ENCODE results near the gene POR.

The POR gene

GRCh38 chr7:75945297-75946168 lies 30.6 kb downstream of the POR start:
- Histone ChIP-seq H3K4me3 (ENCODE audit: severe bottlenecking) (no peak overlapping the region), H3K27ac (ENCODE audit: poor library complexity, severe bottlenecking) (no peak overlapping the region), H3K4me1 (ENCODE audit: insufficient read depth, poor library complexity, severe bottlenecking) (peaks cover 25% of the 10 kb centered on the region), H3K9me3 (ENCODE audit: severe bottlenecking) (no peaks in the 10 kb centered on the region), H3K27me3 (ENCODE audit: insufficient read depth, poor library complexity, severe bottlenecking) (no peaks in the 10 kb centered on the region), H3K36me3 (ENCODE audit: low read depth) (no peaks in the 10 kb centered on the region)
- ATAC-seq (ENCODE audit: low read depth) (peak; percentile 27; the same call in 2 of the 3 replicates), DNase-seq (ENCODE audit: low spot score) (no peak)
- TF ChIP-seq CTCF (IDR thresholded peaks at IDR 0.05; ENCODE audit: poor library complexity, severe bottlenecking), result no peak

GRCh38 chr7:75946207-75946855 lies 31.4 kb downstream of the POR start:
- DNase-seq (ENCODE audit: low spot score) (no peak), ATAC-seq (ENCODE audit: low read depth) (no peak)
- TF ChIP-seq CTCF (IDR thresholded peaks at IDR 0.05; ENCODE audit: poor library complexity, severe bottlenecking), result no peak
- H3K27ac ChIP-seq (ENCODE audit: poor library complexity, severe bottlenecking), result no peak overlapping the region
- no peak overlapping the region for H3K4me3 ChIP-seq (ENCODE audit: severe bottlenecking)
- H3K4me1 ChIP-seq (ENCODE audit: insufficient read depth, poor library complexity, severe bottlenecking), result peaks cover 25% of the 10 kb centered on the region
- H3K9me3 ChIP-seq (ENCODE audit: severe bottlenecking), result no peaks in the 10 kb centered on the region
- no peaks in the 10 kb centered on the region for H3K27me3 ChIP-seq (ENCODE audit: insufficient read depth, poor library complexity, severe bottlenecking)
- no peaks in the 10 kb centered on the region for H3K36me3 ChIP-seq (ENCODE audit: low read depth)

GRCh38 chr7:75948179-75948578 lies 33.2 kb downstream of the POR start:
- H3K4me3 ChIP-seq (ENCODE audit: severe bottlenecking), result no peak overlapping the region
- DNase-seq (ENCODE audit: low spot score) (no peak), ATAC-seq (ENCODE audit: low read depth) (no peak)
- no peaks in the 10 kb centered on the region for H3K36me3 ChIP-seq (ENCODE audit: low read depth)
- H3K9me3 ChIP-seq (ENCODE audit: severe bottlenecking), result no peaks in the 10 kb centered on the region
- no peak for TF ChIP-seq CTCF (IDR thresholded peaks at IDR 0.05; ENCODE audit: poor library complexity, severe bottlenecking)
- peaks cover 25% of the 10 kb centered on the region for H3K4me1 ChIP-seq (ENCODE audit: insufficient read depth, poor library complexity, severe bottlenecking)
- no peak overlapping the region for H3K27ac ChIP-seq (ENCODE audit: poor library complexity, severe bottlenecking)
- H3K27me3 ChIP-seq (ENCODE audit: insufficient read depth, poor library complexity, severe bottlenecking), result no peaks in the 10 kb centered on the region

GRCh38 chr7:75950111-75950681 lies 35.2 kb downstream of the POR start:
- DNase-seq (ENCODE audit: low spot score), result no peak
- TF ChIP-seq CTCF (IDR thresholded peaks at IDR 0.05; ENCODE audit: poor library complexity, severe bottlenecking), result no peak
- Histone ChIP-seq H3K36me3 (ENCODE audit: low read depth) (no peaks in the 10 kb centered on the region), H3K27ac (ENCODE audit: poor library complexity, severe bottlenecking) (no peak overlapping the region), H3K4me1 (ENCODE audit: insufficient read depth, poor library complexity, severe bottlenecking) (peaks cover 8% of the 10 kb centered on the region), H3K4me3 (ENCODE audit: severe bottlenecking) (no peak overlapping the region), H3K9me3 (ENCODE audit: severe bottlenecking) (no peaks in the 10 kb centered on the region), H3K27me3 (ENCODE audit: insufficient read depth, poor library complexity, severe bottlenecking) (no peaks in the 10 kb centered on the region)
- no peak for ATAC-seq (ENCODE audit: low read depth)

Data from RWPE2 (cell line).